ENCODE results near the gene CD2. TPM values are rescaled to one million over a fixed set of nuclear protein-coding genes. Genes with fewer than 3 reads are reported as not detected.

CD2 gene
- total RNA-seq, 4 donors from 2014 or later = 0.60 to 5.1 (median 1.5) TPM; not detected in 1

DNA sequence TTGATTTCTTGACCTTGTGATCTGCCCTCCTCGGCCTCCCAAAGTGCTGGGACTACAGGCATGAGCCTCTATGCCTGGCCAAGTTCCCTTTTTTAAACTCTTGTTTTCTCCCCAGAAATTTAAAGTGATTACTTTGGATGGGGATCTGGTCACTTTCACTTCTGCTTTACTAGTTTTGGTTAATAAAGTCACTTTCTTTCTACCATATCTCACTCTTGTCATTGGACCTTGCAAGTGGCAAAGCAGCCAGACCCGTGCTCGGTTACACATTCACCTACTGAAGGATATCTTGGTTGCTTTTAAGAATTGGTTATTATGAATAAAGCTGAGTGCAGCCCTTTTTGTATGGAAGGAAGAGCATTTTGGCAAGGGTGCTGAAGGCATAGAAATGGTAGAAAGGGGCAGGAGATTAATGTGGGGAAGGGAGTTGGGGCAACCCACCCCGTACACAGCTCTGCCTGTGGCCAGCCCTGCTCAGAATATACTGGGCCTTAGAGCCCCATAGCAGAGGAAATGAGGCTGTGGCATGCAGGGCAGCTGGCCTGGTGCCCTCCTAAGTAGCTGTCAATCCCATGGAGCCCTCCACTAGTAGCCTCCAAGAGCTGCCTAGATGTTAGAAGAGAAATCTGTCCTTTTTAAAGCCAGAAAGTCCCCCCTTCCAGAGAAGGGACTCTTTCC, 40.7 kb downstream of the CD2 start:
- Histone ChIP-seq H3K36me3 (no peaks in the 10 kb centered on the region), H3K9me3 (no peaks in the 10 kb centered on the region), H3K4me3 (no peak overlapping the region), H3K27me3 (no peaks in the 10 kb centered on the region), H3K27ac (no peak overlapping the region), H3K4me1 (no peaks in the 10 kb centered on the region)
- WGBS, 2 donors = 65 to 85% methylated on average over 4 of the region's 4 CpGs
- DNase-seq (ENCODE audit: low spot score in 2 of 2) = no peak
- TF ChIP-seq EP300 (IDR thresholded peaks at IDR 0.05) (no peak), POLR2A (IDR thresholded peaks at IDR 0.05) (no peak)

DNA sequence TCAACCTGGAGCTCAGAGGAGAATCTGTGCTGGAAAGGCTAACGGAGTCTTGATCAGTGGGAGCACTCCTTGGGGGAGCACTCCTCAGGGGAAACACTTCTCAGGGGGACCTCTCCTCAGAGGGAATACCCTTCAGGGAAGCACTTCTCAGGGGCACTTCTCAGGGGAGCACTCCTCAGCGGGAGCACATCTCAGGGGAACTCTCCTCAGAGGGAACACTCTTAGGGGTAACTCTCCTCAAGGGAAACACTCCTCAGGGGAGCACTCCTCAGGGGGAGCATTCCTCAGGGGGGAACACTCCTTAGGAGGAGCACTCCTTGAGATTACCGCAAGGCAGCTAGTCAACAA, 41.2 kb downstream of the CD2 start:
- WGBS, 2 donors = 92 to 96% methylated on average over 3 of the region's 3 CpGs
- H3K36me3 ChIP-seq = no peaks in the 10 kb centered on the region
- H3K27me3 ChIP-seq = no peaks in the 10 kb centered on the region
- no peaks in the 10 kb centered on the region for H3K9me3 ChIP-seq
- no peak overlapping the region for H3K4me3 ChIP-seq
- no peak for DNase-seq (ENCODE audit: low spot score in 2 of 2)
- TF ChIP-seq POLR2A (IDR thresholded peaks at IDR 0.05) = no peak
- TF ChIP-seq EP300 (IDR thresholded peaks at IDR 0.05) = no peak
- TF ChIP-seq, protein P1, sequence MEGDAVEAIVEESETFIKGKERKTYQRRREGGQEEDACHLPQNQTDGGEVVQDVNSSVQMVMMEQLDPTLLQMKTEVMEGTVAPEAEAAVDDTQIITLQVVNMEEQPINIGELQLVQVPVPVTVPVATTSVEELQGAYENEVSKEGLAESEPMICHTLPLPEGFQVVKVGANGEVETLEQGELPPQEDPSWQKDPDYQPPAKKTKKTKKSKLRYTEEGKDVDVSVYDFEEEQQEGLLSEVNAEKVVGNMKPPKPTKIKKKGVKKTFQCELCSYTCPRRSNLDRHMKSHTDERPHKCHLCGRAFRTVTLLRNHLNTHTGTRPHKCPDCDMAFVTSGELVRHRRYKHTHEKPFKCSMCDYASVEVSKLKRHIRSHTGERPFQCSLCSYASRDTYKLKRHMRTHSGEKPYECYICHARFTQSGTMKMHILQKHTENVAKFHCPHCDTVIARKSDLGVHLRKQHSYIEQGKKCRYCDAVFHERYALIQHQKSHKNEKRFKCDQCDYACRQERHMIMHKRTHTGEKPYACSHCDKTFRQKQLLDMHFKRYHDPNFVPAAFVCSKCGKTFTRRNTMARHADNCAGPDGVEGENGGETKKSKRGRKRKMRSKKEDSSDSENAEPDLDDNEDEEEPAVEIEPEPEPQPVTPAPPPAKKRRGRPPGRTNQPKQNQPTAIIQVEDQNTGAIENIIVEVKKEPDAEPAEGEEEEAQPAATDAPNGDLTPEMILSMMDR (IDR thresholded peaks at IDR 0.05) = no peak
- H3K4me1 ChIP-seq = no peaks in the 10 kb centered on the region
- no peak overlapping the region for H3K27ac ChIP-seq

DNA sequence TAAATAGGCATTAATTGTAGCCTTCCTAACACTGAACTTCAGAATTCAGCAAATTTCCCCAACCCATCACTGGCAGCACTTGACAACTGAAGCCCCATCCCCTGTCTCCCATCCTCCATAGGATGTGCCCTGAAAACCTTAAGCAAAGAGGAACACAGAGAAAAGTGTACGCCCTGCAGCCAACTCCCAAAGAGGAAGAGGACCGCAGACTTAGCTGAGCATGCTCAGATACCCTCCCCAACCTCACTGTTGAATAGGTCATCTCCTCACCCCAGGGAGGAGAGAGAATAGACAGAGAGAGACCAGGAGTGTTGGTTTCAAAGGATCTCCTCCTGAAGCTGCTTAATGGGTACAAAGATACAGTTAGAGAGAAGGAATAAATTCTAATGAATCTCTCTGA, 50.5 kb downstream of the CD2 start:
- no peak for TF ChIP-seq POLR2A (IDR thresholded peaks at IDR 0.05)
- no peak for TF ChIP-seq EP300 (IDR thresholded peaks at IDR 0.05)
- TF ChIP-seq, protein P1 (IDR thresholded peaks at IDR 0.05) = no peak
- Histone ChIP-seq H3K9me3 (no peaks in the 10 kb centered on the region), H3K27me3 (no peaks in the 10 kb centered on the region), H3K4me3 (no peak overlapping the region), H3K36me3 (no peaks in the 10 kb centered on the region), H3K27ac (no peak overlapping the region), H3K4me1 (no peaks in the 10 kb centered on the region)
- no peak for DNase-seq (ENCODE audit: low spot score in 2 of 2)
- WGBS, 2 donors = 73 to 91% methylated on average over 2 of the region's 2 CpGs

DNA sequence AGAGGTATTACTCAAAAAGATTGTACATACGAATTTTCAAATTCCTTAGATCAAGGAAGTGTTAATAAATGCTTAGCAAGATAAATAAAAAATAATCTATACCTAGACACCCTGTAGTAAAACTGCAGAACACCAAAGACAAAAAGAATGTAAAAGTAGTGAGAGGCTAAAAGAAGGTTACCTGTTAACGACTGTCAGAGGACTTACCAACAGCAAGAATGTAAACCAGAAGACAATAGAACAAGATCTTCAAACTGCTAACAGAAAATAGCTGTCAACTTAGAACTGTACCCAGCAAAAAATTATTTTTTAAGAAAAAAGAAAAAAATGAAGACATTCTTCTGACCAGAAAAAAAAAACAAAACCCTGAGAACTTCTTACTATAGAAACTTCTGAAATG, 51.2 kb downstream of the CD2 start:
- Histone ChIP-seq H3K9me3 (no peaks in the 10 kb centered on the region), H3K36me3 (no peaks in the 10 kb centered on the region), H3K27ac (no peak overlapping the region), H3K27me3 (no peaks in the 10 kb centered on the region), H3K4me1 (no peaks in the 10 kb centered on the region), H3K4me3 (no peak overlapping the region)
- DNase-seq (ENCODE audit: low spot score in 2 of 2) = no peak
- WGBS, 2 donors = 81 to 82% methylated on average over 2 of the region's 2 CpGs
- TF ChIP-seq EP300 (IDR thresholded peaks at IDR 0.05) (no peak), POLR2A (IDR thresholded peaks at IDR 0.05) (no peak)
- TF ChIP-seq, protein P1 (IDR thresholded peaks at IDR 0.05) = no peak

DNA sequence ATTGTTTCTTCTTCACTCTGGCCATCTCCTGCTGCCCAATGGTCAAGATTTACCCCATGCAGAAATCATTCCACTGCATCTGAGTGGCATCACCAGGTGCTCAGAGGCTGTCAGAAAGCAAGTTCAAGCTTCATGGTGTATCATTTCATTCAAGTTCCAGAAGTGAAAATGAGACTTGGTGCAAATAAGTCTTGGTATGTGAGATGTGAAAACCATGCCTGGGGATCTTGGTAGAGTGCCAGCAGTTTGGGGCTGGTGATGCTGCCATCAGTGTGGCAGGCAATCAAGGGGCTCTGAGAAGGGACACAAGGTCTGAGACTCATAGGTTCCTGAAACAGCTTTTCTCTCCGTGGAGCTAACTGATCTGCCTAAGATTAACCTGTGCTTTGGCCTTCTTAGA, 52.0 kb downstream of the CD2 start:
- Histone ChIP-seq H3K9me3 (peaks cover 0 to 2% (median 0%) of the 10 kb centered on the region in 4 donors), H3K27ac (no peak overlapping the region), H3K27me3 (no peaks in the 10 kb centered on the region), H3K4me1 (no peaks in the 10 kb centered on the region), H3K4me3 (no peak overlapping the region), H3K36me3 (no peaks in the 10 kb centered on the region)
- DNase-seq (ENCODE audit: low spot score in 2 of 2) = no peak
- 74 to 81% methylated on average over 1 of the region's 1 CpG for WGBS, 2 donors
- TF ChIP-seq POLR2A (IDR thresholded peaks at IDR 0.05) = no peak
- TF ChIP-seq EP300 (IDR thresholded peaks at IDR 0.05) = no peak
- TF ChIP-seq, protein P1 (IDR thresholded peaks at IDR 0.05) = no peak

Measured in tibial nerve (tissue), 4 donors.